ENCODE data around the gene ACTRT2. TPM values are rescaled to one million over a fixed set of nuclear protein-coding genes. Genes with fewer than 3 reads are reported as not detected.

ACTRT2 gene
- total RNA-seq, 1 experiment from 2014 or later = not detected

DNA sequence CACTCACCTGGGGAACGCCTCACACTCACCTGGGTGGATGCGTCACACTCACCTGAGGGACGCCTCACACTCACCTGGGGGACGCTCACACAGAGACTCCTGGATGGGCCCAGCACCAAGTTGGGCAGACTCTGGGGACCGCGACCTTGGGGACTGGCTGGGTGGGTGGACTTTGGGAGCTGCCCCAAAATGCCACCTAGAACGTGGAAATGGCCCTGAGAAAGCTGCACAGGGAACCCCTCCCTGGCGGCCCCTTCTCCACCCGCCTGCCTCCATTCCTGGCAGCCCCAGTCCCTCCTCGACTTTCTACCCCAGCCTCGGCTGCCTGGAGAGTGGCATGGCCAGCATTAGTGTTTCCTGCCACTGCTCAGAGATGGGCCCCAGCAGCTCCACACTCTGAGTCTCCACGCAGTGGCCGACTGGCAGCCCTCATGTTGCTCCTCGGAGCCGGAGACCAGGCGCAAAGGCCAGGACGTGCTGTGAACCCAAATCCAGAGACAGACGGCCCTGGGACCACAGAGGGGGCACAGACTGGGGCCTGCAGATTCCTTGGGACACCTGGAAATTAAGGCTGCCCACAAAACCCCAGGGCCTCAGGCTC, 46.5 kb upstream of the ACTRT2 start:
- ATAC-seq = no peak
- Histone ChIP-seq H3K4me1 (ENCODE audit: insufficient read depth, low read length) (no peaks in the 10 kb centered on the region), H3K36me3 (ENCODE audit: low read depth, low read length) (no peaks in the 10 kb centered on the region), H3K9me2 (replicated peaks; ENCODE audit: low read length) (no peaks in the 10 kb centered on the region), H3K9me3 (ENCODE audit: low read length) (no peaks in the 10 kb centered on the region), H3K79me2 (ENCODE audit: low read length) (no peaks in the 10 kb centered on the region), H3K4me2 (ENCODE audit: low read length) (no peak overlapping the region), H3K4me3 (ENCODE audit: low read length) (no peak overlapping the region), H4K20me1 (ENCODE audit: low read length) (no peaks in the 10 kb centered on the region), H3K27me3 (ENCODE audit: low read length) (peaks cover 54% of the 10 kb centered on the region), H3K9ac (ENCODE audit: low read length) (no peak overlapping the region), H3K27ac (ENCODE audit: low read length) (no peak overlapping the region), H3F3A (ENCODE audit: low read length, unreplicated experiment) (no peaks in the 10 kb centered on the region), H2AFZ (ENCODE audit: low read length) (no peak overlapping the region)
- no peak for DNase-seq
- TF ChIP-seq EZH2 (IDR thresholded peaks at IDR 0.05; ENCODE audit: low read length, unreplicated experiment) = no peak
- TF ChIP-seq, protein P1, sequence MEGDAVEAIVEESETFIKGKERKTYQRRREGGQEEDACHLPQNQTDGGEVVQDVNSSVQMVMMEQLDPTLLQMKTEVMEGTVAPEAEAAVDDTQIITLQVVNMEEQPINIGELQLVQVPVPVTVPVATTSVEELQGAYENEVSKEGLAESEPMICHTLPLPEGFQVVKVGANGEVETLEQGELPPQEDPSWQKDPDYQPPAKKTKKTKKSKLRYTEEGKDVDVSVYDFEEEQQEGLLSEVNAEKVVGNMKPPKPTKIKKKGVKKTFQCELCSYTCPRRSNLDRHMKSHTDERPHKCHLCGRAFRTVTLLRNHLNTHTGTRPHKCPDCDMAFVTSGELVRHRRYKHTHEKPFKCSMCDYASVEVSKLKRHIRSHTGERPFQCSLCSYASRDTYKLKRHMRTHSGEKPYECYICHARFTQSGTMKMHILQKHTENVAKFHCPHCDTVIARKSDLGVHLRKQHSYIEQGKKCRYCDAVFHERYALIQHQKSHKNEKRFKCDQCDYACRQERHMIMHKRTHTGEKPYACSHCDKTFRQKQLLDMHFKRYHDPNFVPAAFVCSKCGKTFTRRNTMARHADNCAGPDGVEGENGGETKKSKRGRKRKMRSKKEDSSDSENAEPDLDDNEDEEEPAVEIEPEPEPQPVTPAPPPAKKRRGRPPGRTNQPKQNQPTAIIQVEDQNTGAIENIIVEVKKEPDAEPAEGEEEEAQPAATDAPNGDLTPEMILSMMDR (conservative IDR thresholded peaks at IDR 0.05; ENCODE audit: low read depth, low read length) = no peak
- no peak for TF ChIP-seq EZH2phosphoT487 (IDR thresholded peaks at IDR 0.05; ENCODE audit: borderline replicate concordance, low read length)
- ChIA-PET CTCF (no interaction called here), POLR2A (ENCODE audit: unreplicated experiment) (no interaction called here)
- intact Hi-C loops (cut with micrococcal nuclease) = no loop called here
- BruUV-seq (replicated peaks) = no TSS peak

DNA sequence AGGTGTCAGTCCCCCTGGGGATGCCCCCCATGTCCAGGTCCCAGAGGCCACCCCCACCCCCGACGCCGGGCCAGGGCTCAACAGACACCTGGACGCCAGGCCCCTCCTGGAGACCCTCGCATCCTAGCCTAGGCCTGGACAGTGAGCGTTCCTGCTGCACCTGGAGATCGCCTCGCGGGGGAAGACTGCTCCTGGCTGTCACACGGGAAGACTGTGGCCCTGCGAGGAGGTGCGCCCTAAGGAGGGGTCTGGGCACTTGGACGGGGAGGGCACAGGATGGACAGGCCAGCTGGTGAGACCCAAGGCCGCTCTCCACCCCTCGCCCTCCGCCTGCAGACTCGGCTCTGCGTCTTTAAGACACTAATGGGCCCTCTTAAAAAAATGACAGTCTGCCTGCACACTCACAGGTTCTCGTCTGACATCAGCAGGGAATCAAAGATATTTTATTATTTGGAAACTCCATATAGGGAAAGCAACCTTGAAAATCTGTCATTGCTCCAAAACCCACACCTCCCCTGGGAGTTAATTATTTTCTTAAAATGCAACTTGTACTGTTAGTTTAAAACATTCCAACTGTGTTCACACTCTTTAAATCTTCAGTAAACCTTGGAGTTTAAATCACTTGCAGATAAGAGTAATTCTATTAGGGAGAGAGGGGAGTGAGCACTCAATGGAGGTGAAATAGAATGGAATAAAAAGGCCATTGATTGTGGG, 45.6 kb upstream of the ACTRT2 start:
- Histone ChIP-seq H3K36me3 (ENCODE audit: low read depth, low read length) (no peaks in the 10 kb centered on the region), H3K27me3 (ENCODE audit: low read length) (peaks cover 53% of the 10 kb centered on the region), H3K9me3 (ENCODE audit: low read length) (no peaks in the 10 kb centered on the region), H4K20me1 (ENCODE audit: low read length) (no peaks in the 10 kb centered on the region), H3K4me3 (ENCODE audit: low read length) (no peak overlapping the region), H3K9me2 (replicated peaks; ENCODE audit: low read length) (no peaks in the 10 kb centered on the region), H3K4me1 (ENCODE audit: insufficient read depth, low read length) (no peaks in the 10 kb centered on the region), H3K4me2 (ENCODE audit: low read length) (no peak overlapping the region), H2AFZ (ENCODE audit: low read length) (no peak overlapping the region), H3K27ac (ENCODE audit: low read length) (no peak overlapping the region), H3K9ac (ENCODE audit: low read length) (no peak overlapping the region), H3F3A (ENCODE audit: low read length, unreplicated experiment) (no peaks in the 10 kb centered on the region), H3K79me2 (ENCODE audit: low read length) (no peaks in the 10 kb centered on the region)
- intact Hi-C loops (cut with micrococcal nuclease) = no loop called here
- no TSS peak for BruUV-seq (replicated peaks)
- ChIA-PET CTCF (no interaction called here), POLR2A (ENCODE audit: unreplicated experiment) (no interaction called here)
- no peak for DNase-seq
- no peak for TF ChIP-seq EZH2 (IDR thresholded peaks at IDR 0.05; ENCODE audit: low read length, unreplicated experiment)
- no peak for TF ChIP-seq EZH2phosphoT487 (IDR thresholded peaks at IDR 0.05; ENCODE audit: borderline replicate concordance, low read length)
- TF ChIP-seq, protein P1 (conservative IDR thresholded peaks at IDR 0.05; ENCODE audit: low read depth, low read length) = no peak
- no peak for ATAC-seq

DNA sequence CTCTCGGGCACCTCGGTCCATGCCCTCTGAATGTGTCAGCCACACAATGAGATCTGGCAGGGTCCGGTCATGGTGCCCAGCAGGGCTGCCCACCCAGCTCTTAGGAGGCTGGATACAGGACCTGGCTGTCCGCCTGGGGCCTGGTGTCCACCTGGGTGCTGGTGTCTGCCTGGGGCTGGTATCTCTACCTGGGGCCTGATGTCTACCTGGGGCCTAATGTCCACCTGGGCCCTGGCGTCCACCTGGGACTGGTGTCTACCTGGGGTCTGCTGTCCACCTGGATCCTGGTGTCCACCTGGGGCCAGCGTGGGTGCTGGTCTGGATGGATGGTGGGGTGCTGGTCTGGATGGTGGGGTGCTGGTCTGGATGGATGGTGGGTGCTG, 45.1 kb upstream of the ACTRT2 start:
- H3K4me3 ChIP-seq (ENCODE audit: low read length) = no peak overlapping the region
- intact Hi-C loops (cut with micrococcal nuclease) = no loop called here
- BruUV-seq (replicated peaks) = no TSS peak
- H3K9ac ChIP-seq (ENCODE audit: low read length) = no peak overlapping the region
- H3K9me2 ChIP-seq (replicated peaks; ENCODE audit: low read length) = no peaks in the 10 kb centered on the region
- H2AFZ ChIP-seq (ENCODE audit: low read length) = no peak overlapping the region
- H4K20me1 ChIP-seq (ENCODE audit: low read length) = no peaks in the 10 kb centered on the region
- DNase-seq (no peak), ATAC-seq (no peak)
- POLR2A ChIA-PET (ENCODE audit: unreplicated experiment) = no interaction called here
- TF ChIP-seq EZH2 (IDR thresholded peaks at IDR 0.05; ENCODE audit: low read length, unreplicated experiment) = no peak
- TF ChIP-seq EZH2phosphoT487 (IDR thresholded peaks at IDR 0.05; ENCODE audit: borderline replicate concordance, low read length) = no peak
- TF ChIP-seq, protein P1 (conservative IDR thresholded peaks at IDR 0.05; ENCODE audit: low read depth, low read length) = no peak
- H3F3A ChIP-seq (ENCODE audit: low read length, unreplicated experiment) = no peaks in the 10 kb centered on the region
- CTCF ChIA-PET = no interaction called here
- no peaks in the 10 kb centered on the region for H3K79me2 ChIP-seq (ENCODE audit: low read length)
- no peaks in the 10 kb centered on the region for H3K4me1 ChIP-seq (ENCODE audit: insufficient read depth, low read length)
- H3K4me2 ChIP-seq (ENCODE audit: low read length) = no peak overlapping the region
- H3K27me3 ChIP-seq (ENCODE audit: low read length) = peaks cover 51% of the 10 kb centered on the region
- H3K9me3 ChIP-seq (ENCODE audit: low read length) = no peaks in the 10 kb centered on the region
- H3K27ac ChIP-seq (ENCODE audit: low read length) = no peak overlapping the region
- H3K36me3 ChIP-seq (ENCODE audit: low read depth, low read length) = no peaks in the 10 kb centered on the region

All from PC-3 (cell line).